HG03095 (cell line): ENCODE data around the gene MDFIC.

Source experiments
- ATAC-seq: cut with Tn5 transposase; IDR thresholded peaks from one replicate; pipeline ENCODE4 v1.9.1; 2021; ENCODE audit warnings: moderate library complexity; ENCODE audit not compliant: unreplicated experiment

Gene MDFIC

GRCh38 chr7:114986190-114987180, 64.6 kb downstream of the MDFIC start:
- no peak for ATAC-seq

- ATAC-seq, result no peak
These were observed 66.1 kb downstream of the MDFIC start for GRCh38 chr7:114988026-114988425.

- ATAC-seq, result no peak
These were observed 67.0 kb downstream of the MDFIC start for GRCh38 chr7:114988755-114989375.

GRCh38 chr7:114989531-114989930, 67.6 kb downstream of the MDFIC start:
- no peak for ATAC-seq

GRCh38 chr7:114997487-114998404, 75.9 kb downstream of the MDFIC start:
- no peak for ATAC-seq

GRCh38 chr7:115004121-115004520, 82.2 kb downstream of the MDFIC start:
- no peak for ATAC-seq

GRCh38 chr7:115005251-115005650, 83.4 kb downstream of the MDFIC start:
- no peak for ATAC-seq

GRCh38 chr7:115005953-115006352, 84.1 kb downstream of the MDFIC start:
- ATAC-seq, result no peak

GRCh38 chr7:115007751-115008150, 85.9 kb downstream of the MDFIC start:
- no peak for ATAC-seq

GRCh38 chr7:115008465-115009114, 86.7 kb downstream of the MDFIC start:
- ATAC-seq, result peak; percentile 53

- peak; percentile 64 for ATAC-seq
These were observed 87.2 kb downstream of the MDFIC start for GRCh38 chr7:115009139-115009538.

- ATAC-seq, result no peak
These were observed 88.0 kb downstream of the MDFIC start for GRCh38 chr7:115009736-115010440.

- ATAC-seq, result no peak
These were observed 88.5 kb downstream of the MDFIC start for GRCh38 chr7:115010441-115010820.

- no peak for ATAC-seq
These were observed 92.0 kb downstream of the MDFIC start for GRCh38 chr7:115013886-115014285.

- no peak for ATAC-seq
These were observed 92.9 kb downstream of the MDFIC start for GRCh38 chr7:115014794-115015193.

- ATAC-seq, result no peak
These were observed 93.7 kb downstream of the MDFIC start for GRCh38 chr7:115015619-115016018.

- no peak for ATAC-seq
These were observed 98.2 kb downstream of the MDFIC start for GRCh38 chr7:115019882-115020605.

GRCh38 chr7:115023219-115023618, 101.3 kb downstream of the MDFIC start:
- ATAC-seq, result no peak

- no peak for ATAC-seq
These were observed 102.4 kb downstream of the MDFIC start for GRCh38 chr7:115024276-115024675.
